Parathyroid adenoma (tissue), 2 donors: ENCODE results near the gene PIR.
A peak's percentile ranks its signal among the peaks of the same experiment; 100 is the strongest.

Experiments used
- H2AFZ ChIP-seq: fragments of 300-600 bp; sonication (generic); one replicate; pipeline ENCODE4 v1.7.0; 2017; ENCODE audit warnings: antibody characterized with exemption, mild to moderate bottlenecking
- H3K27ac ChIP-seq: fragments of 300-600 bp; sonication (generic); one replicate; pipeline ENCODE4 v1.7.0; 2017
- H3K27me3 ChIP-seq: fragments of 300-600 bp; sonication (generic); one replicate; pipeline ENCODE4 v1.7.0; 2017; ENCODE audit warnings: low read length; ENCODE audit not compliant: control insufficient read depth, insufficient read depth
- H3K36me3 ChIP-seq: fragments of 300-600 bp; sonication (generic); one replicate; pipeline ENCODE4 v1.7.0; 2017; ENCODE audit warnings: low read length; ENCODE audit not compliant: control insufficient read depth, insufficient read depth
- H3K4me1 ChIP-seq: fragments of 300-600 bp; sonication (generic); one replicate; pipeline ENCODE4 v1.7.0; 2017; ENCODE audit warnings: control low read depth
- H3K4me2 ChIP-seq: fragments of 300-600 bp; sonication (generic); one replicate; pipeline ENCODE4 v1.7.0; 2017; ENCODE audit warnings: low read length
- H3K4me3 ChIP-seq: fragments of 300-600 bp; sonication (generic); one replicate; pipeline ENCODE4 v1.7.0; 2017; ENCODE audit warnings: low read depth, low read length
- H3K79me2 ChIP-seq: fragments of 300-600 bp; sonication (generic); one replicate; pipeline ENCODE4 v1.7.0; 2017; ENCODE audit warnings: control low read depth
- H3K9ac ChIP-seq: fragments of 300-600 bp; sonication (generic); one replicate; pipeline ENCODE4 v1.7.0; 2017; ENCODE audit warnings: mild to moderate bottlenecking
- H3K9me3 ChIP-seq: fragments of 300-600 bp; sonication (generic); one replicate; pipeline ENCODE4 v1.7.0; 2017; ENCODE audit warnings: low read length; ENCODE audit not compliant: control insufficient read depth
- CTCF ChIP-seq: fragments of 300-600 bp; sonication (generic); IDR thresholded peaks from one replicate; pipeline ENCODE4 v1.7.0; 2017; ENCODE audit warnings: antibody characterized with exemption, mild to moderate bottlenecking
- donor health status: primary hyperparathyroidism.

The PIR gene

GRCh38 chrX:15359701-15360100, 133.4 kb downstream of the PIR start:
- Histone ChIP-seq H3K27me3 (no peaks in the 10 kb centered on the region), H3K79me2 (no peaks in the 10 kb centered on the region)

GRCh38 chrX:15358533-15358932, 134.6 kb downstream of the PIR start:
- Histone ChIP-seq H3K9ac (no peak overlapping the region), H3K27me3 (no peaks in the 10 kb centered on the region)

More at GRCh38 chrX:15359701-15360100, 133.4 kb downstream of the PIR start:
- Histone ChIP-seq H3K9ac (no peak overlapping the region), H2AFZ (no peak overlapping the region), H3K27ac (no peak overlapping the region), H3K4me3 (no peak overlapping the region), H3K9me3 (no peaks in the 10 kb centered on the region), H3K36me3 (no peaks in the 10 kb centered on the region), H3K4me2 (no peak overlapping the region), H3K4me1 (no peaks in the 10 kb centered on the region)
- TF ChIP-seq CTCF, result no peak

GRCh38 chrX:15356444-15356843, 136.7 kb downstream of the PIR start:
- H3K4me3 ChIP-seq, result no peak overlapping the region
- H3K27ac ChIP-seq, result no peak overlapping the region
- H3K36me3 ChIP-seq, result no peaks in the 10 kb centered on the region
- H3K27me3 ChIP-seq, result no peaks in the 10 kb centered on the region
- H3K79me2 ChIP-seq, result no peaks in the 10 kb centered on the region
- no peak overlapping the region for H2AFZ ChIP-seq
- no peaks in the 10 kb centered on the region for H3K4me1 ChIP-seq
- no peak overlapping the region for H3K9ac ChIP-seq
- H3K9me3 ChIP-seq, result no peaks in the 10 kb centered on the region
- TF ChIP-seq CTCF, result no peak
- H3K4me2 ChIP-seq, result no peak overlapping the region

More at GRCh38 chrX:15358533-15358932, 134.6 kb downstream of the PIR start:
- Histone ChIP-seq H2AFZ (no peak overlapping the region), H3K4me3 (no peak overlapping the region), H3K79me2 (no peaks in the 10 kb centered on the region), H3K4me2 (no peak overlapping the region), H3K4me1 (no peaks in the 10 kb centered on the region), H3K27ac (no peak overlapping the region), H3K9me3 (no peaks in the 10 kb centered on the region), H3K36me3 (no peaks in the 10 kb centered on the region)
- no peak for TF ChIP-seq CTCF

DNA sequence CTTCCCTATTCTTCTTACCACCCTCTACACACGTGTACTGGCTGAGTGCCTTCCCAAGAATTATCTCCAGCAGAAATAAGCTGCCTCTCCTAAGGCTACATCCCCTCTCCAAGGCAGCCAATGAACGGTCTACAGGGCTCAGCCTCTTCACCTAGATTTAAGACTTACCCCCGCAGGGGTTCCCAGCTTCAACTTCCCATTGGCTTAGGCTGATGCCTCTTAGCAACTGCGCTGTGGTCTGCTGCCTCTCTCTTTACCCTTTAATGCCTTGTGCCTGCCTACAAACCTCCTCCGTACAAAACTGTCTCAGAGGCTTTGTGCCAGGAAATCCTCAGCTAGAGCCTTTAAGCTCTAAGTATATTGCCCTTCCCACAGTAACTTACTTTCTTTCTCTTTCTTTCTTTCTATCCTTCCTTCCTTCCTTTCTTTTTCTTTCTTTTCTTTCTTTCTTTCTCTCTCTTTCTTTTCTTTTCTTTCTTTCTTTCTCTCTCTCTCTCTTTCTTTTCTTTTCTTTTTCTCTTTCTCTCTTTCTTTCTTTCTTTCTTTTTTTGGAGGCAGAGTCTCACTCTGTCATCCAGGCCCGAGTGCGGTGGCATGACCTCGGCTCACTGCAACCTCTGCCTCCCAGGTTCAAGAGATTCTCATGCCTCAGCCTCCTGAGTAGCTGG, 142.7 kb downstream of the PIR start:
- H3K36me3 ChIP-seq, result no peaks in the 10 kb centered on the region
- H2AFZ ChIP-seq, result no peak overlapping the region
- no peaks in the 10 kb centered on the region for H3K9me3 ChIP-seq
- no peak for TF ChIP-seq CTCF
- H3K27ac ChIP-seq, result no peak overlapping the region
- no peak overlapping the region for H3K4me3 ChIP-seq
- no peak overlapping the region for H3K4me2 ChIP-seq
- no peaks in the 10 kb centered on the region for H3K27me3 ChIP-seq
- H3K79me2 ChIP-seq, result no peaks in the 10 kb centered on the region
- no peaks in the 10 kb centered on the region for H3K4me1 ChIP-seq
- H3K9ac ChIP-seq, result no peak overlapping the region

DNA sequence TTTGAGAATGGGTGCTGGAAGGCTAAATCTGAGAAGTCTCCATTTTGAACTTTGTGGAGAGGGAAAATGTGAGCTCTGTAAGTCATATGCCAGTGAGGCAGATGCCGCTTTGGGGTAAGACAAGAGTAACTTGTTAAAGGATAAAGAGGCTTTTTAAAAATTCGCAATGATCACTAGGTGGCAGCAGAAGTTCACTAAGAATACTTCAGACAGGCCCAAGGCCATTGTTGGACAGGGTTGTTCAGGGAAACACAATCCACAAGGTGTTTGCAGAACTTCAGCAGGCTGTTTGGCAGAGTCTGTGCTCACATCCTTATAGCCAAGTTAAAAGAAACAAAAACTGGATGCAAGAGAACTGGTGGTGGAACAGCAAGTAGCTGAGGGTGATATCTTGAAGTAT, 144.1 kb downstream of the PIR start:
- H3K4me2 ChIP-seq, result no peak overlapping the region
- H3K4me3 ChIP-seq, result no peak overlapping the region
- H3K36me3 ChIP-seq, result no peaks in the 10 kb centered on the region
- no peak overlapping the region for H3K27ac ChIP-seq
- H3K9ac ChIP-seq, result no peak overlapping the region
- no peaks in the 10 kb centered on the region for H3K79me2 ChIP-seq
- no peaks in the 10 kb centered on the region for H3K9me3 ChIP-seq
- no peak overlapping the region for H2AFZ ChIP-seq
- no peaks in the 10 kb centered on the region for H3K4me1 ChIP-seq
- peak; percentile 25 for TF ChIP-seq CTCF
- no peaks in the 10 kb centered on the region for H3K27me3 ChIP-seq
